Measurements from ENCODE around the gene SSBP3. TPM values are rescaled to one million over a fixed set of nuclear protein-coding genes. Genes with fewer than 3 reads are reported as not detected.
A peak's percentile ranks its signal among the peaks of the same experiment; 100 is the strongest.
"Not testable (repeated sequence)": the region's sequence is repeated elsewhere in the genome, so short reads cannot be mapped to it uniquely, and the experiment has no call there.

The SSBP3 gene
- total RNA-seq, 1 donor from 2014 or later, result 84.1 TPM

DNA sequence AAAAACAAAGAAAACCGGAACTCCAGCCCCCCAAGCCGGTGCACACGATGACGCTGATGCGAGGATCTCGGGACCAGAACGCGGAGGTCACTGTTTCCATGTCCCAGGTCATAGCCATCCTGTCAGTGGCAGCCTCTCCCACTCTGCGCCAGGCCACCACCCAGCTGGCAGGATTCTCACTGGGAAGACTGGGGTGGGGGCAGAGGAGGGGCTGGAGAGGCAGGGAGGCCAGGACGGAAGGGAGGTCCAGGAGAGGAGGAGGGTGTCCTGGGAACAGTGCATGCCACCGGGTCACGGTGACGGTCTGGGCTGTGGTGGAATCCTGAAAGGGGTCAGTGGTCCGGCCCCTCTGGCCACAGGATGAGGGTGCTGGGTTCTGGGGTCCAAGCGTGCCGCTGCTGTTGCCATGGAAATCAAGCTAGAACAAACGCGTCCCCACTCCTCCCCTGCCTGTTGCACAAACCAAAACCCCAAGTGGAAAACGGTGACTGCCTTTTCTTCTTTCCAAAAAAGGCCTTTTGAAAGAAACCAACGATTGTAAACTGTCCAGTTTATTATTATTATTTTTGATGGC, 180.1 kb downstream of the SSBP3 start:
- Mint-ChIP-seq H3K27me3 (no peaks in the 10 kb centered on the region), H3K27ac (peak overlapping the region; percentile 31), H3K36me3 (ENCODE audit: low read depth) (peaks cover 37% of the 10 kb centered on the region), H3K4me3 (no peak overlapping the region), H3K4me1 (peaks cover 25% of the 10 kb centered on the region), H3K9me3 (no peaks in the 10 kb centered on the region)
- no peak for DNase-seq
- intact Hi-C loops (cut with micrococcal nuclease), result no loop called here

DNA sequence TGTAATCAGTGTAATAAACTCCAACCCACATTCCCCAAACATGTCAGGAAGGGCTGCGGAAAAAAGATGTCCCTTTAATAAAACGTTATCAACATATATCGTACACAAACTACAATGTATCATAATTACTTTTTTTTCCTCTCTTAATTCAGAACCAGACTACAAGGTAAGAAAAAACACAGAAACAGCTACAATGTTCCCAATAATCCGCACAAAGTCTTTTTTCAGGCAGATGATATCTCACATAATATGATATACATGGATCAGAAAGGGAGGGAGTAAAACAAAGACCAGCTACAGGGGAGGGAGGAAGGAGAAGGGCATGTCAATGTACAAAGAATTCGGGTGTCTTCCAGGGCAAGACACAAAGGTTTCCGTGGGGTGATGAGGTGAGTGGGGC, 180.8 kb downstream of the SSBP3 start:
- Mint-ChIP-seq H3K36me3 (ENCODE audit: low read depth) (peaks cover 33% of the 10 kb centered on the region), H3K9me3 (no peaks in the 10 kb centered on the region), H3K4me3 (no peak overlapping the region), H3K27me3 (no peaks in the 10 kb centered on the region), H3K27ac (peak overlapping the region; percentile 31), H3K4me1 (peaks cover 18% of the 10 kb centered on the region)
- intact Hi-C loops (cut with micrococcal nuclease), result no loop called here
- no peak for DNase-seq

DNA sequence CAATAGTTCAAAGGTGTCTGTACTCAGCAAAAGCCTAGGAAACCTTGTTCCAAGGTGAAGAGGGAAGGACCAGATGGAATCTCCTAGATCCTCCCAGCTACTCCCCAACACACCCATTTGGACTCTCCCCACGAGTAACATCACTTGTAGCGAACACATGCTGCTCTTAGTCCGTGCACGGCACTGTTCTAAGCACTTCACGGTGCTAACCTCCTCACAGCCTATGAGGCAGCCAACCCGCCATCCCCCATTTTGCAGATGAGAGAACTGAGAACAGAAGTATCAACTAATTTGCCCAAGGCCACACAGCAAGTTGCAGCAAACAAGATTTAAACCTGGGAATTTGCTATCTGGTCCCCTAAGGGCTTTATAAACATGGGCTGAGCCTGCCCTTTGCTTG, 182.0 kb downstream of the SSBP3 start:
- Mint-ChIP-seq H3K4me1 (peaks cover 10% of the 10 kb centered on the region), H3K36me3 (ENCODE audit: low read depth) (peaks cover 33% of the 10 kb centered on the region), H3K9me3 (no peaks in the 10 kb centered on the region), H3K27me3 (no peaks in the 10 kb centered on the region), H3K27ac (no peak overlapping the region), H3K4me3 (no peak overlapping the region)
- intact Hi-C loops (cut with micrococcal nuclease), result no loop called here
- no peak for DNase-seq

GRCh38 chr1:54223441-54224202, 182.6 kb downstream of the SSBP3 start:
- peaks cover 34% of the 10 kb centered on the region for H3K36me3 Mint-ChIP-seq (ENCODE audit: low read depth)
- H3K4me3 Mint-ChIP-seq, result no peak overlapping the region
- no peaks in the 10 kb centered on the region for H3K9me3 Mint-ChIP-seq
- H3K4me1 Mint-ChIP-seq, result peaks cover 9% of the 10 kb centered on the region
- H3K27me3 Mint-ChIP-seq, result no peaks in the 10 kb centered on the region
- DNase-seq, result no peak
- H3K27ac Mint-ChIP-seq, result no peak overlapping the region
- intact Hi-C loops (cut with micrococcal nuclease), result no loop called here

GRCh38 chr1:54222711-54223110, 183.5 kb downstream of the SSBP3 start:
- DNase-seq, result no peak
- H3K9me3 Mint-ChIP-seq, result no peaks in the 10 kb centered on the region
- no peak overlapping the region for H3K27ac Mint-ChIP-seq
- no peak overlapping the region for H3K4me3 Mint-ChIP-seq
- intact Hi-C loops (cut with micrococcal nuclease), result no loop called here
- H3K27me3 Mint-ChIP-seq, result no peaks in the 10 kb centered on the region
- peaks cover 6% of the 10 kb centered on the region for H3K4me1 Mint-ChIP-seq
- peaks cover 36% of the 10 kb centered on the region for H3K36me3 Mint-ChIP-seq (ENCODE audit: low read depth)

DNA sequence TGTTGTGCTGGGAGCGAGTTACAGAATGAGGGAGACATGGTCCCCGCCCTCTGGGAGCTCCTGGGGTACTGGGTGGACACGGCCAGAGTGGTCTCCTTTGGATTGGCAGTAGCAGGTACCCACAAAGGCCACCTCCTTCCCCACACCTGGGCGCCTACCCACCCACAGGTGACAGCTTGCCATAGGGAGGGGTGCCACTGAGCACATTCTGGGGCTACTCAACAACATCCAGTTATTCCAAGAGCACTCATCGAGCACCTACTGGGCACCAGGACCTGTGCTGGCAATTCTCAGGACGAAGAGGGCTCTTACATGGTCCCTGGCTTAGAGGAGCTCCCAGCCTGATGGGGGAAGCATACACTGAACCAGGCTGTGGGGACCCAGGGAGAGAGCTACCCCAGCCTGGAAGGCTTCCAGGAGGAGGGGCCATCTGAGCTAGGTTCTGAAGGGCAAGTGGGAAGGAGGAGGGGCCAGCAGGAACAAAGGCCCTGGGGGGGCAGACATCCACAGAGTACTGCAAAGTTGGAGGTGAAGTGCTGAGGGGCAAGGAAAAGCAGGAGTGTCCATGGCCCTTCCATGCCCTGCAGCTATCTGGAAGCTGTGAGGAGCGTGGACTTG, 184.2 kb downstream of the SSBP3 start:
- peak overlapping the region; percentile 21 for H3K27ac Mint-ChIP-seq
- H3K4me1 Mint-ChIP-seq, result peaks cover 9% of the 10 kb centered on the region
- no peak overlapping the region for H3K4me3 Mint-ChIP-seq
- H3K36me3 Mint-ChIP-seq (ENCODE audit: low read depth), result peaks cover 39% of the 10 kb centered on the region
- DNase-seq, result no peak
- H3K9me3 Mint-ChIP-seq, result no peaks in the 10 kb centered on the region
- no peaks in the 10 kb centered on the region for H3K27me3 Mint-ChIP-seq
- intact Hi-C loops (cut with micrococcal nuclease), result no loop called here

DNA sequence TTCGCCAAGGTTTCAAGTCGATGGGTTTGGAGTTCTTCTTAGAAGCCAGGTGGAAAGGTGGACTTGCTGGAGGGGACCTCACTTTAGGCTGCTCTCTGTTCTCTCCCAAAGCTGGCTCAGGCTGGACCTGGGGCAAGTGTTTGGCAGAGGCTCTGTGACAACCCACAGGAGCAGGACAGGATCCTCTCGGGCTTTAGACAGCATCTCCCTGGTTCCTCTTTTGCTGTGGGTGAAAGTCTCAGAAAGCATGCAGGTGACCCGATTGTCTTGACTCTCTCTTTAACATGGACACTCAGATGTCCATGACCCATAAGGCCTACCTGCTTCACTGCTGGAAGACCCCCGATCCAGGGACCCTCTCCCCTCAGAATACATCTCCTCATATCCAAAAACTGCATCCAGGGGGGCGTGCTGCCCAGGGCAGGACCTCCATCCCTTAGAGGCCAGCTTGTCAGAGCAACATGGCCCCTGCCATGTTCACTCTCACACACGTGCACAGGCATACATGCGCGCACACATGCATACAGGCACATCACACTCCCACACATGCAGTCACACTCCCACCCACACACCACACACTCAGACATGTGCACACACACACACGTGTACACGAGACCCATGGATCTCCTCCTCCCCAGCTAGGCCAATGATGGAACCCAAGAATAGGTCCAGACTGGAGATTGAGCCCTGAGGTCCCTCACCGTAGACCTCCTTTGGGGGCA, 184.9 kb downstream of the SSBP3 start:
- no peak overlapping the region for H3K27ac Mint-ChIP-seq
- H3K27me3 Mint-ChIP-seq, result no peaks in the 10 kb centered on the region
- H3K4me3 Mint-ChIP-seq, result no peak overlapping the region
- H3K9me3 Mint-ChIP-seq, result no peaks in the 10 kb centered on the region
- H3K36me3 Mint-ChIP-seq (ENCODE audit: low read depth), result peaks cover 43% of the 10 kb centered on the region
- intact Hi-C loops (cut with micrococcal nuclease), result no loop called here
- H3K4me1 Mint-ChIP-seq, result peaks cover 9% of the 10 kb centered on the region
- DNase-seq, result no peak

- Mint-ChIP-seq H3K36me3 (ENCODE audit: low read depth) (peaks cover 48% of the 10 kb centered on the region), H3K27me3 (no peaks in the 10 kb centered on the region), H3K9me3 (no peaks in the 10 kb centered on the region), H3K27ac (peak overlapping the region; percentile 53), H3K4me3 (no peak overlapping the region), H3K4me1 (peaks cover 9% of the 10 kb centered on the region)
- intact Hi-C loops (cut with micrococcal nuclease), result no loop called here
- DNase-seq, result no peak
Observed at GRCh38 chr1:54220004-54220811, 186.0 kb downstream of the SSBP3 start.

- no peaks in the 10 kb centered on the region for H3K27me3 Mint-ChIP-seq
- H3K4me3 Mint-ChIP-seq, result no peak overlapping the region
- peak overlapping the region; percentile 23 for H3K27ac Mint-ChIP-seq
- peaks cover 9% of the 10 kb centered on the region for H3K4me1 Mint-ChIP-seq
- H3K9me3 Mint-ChIP-seq, result no peaks in the 10 kb centered on the region
- DNase-seq, result no peak
- intact Hi-C loops (cut with micrococcal nuclease), result no loop called here
- H3K36me3 Mint-ChIP-seq (ENCODE audit: low read depth), result peaks cover 49% of the 10 kb centered on the region
Observed at GRCh38 chr1:54219688-54220003, 186.5 kb downstream of the SSBP3 start.

GRCh38 chr1:54218883-54219687, 187.1 kb downstream of the SSBP3 start:
- Mint-ChIP-seq H3K4me3 (no peak overlapping the region), H3K36me3 (ENCODE audit: low read depth) (peaks cover 52% of the 10 kb centered on the region), H3K27me3 (no peaks in the 10 kb centered on the region), H3K4me1 (peaks cover 9% of the 10 kb centered on the region), H3K27ac (peak overlapping the region; percentile 62), H3K9me3 (no peaks in the 10 kb centered on the region)
- no peak for DNase-seq
- intact Hi-C loops (cut with micrococcal nuclease), result no loop called here

GRCh38 chr1:54215523-54215922, 190.7 kb downstream of the SSBP3 start:
- Mint-ChIP-seq H3K36me3 (ENCODE audit: low read depth) (peaks cover 75% of the 10 kb centered on the region), H3K4me1 (peaks cover 7% of the 10 kb centered on the region), H3K27me3 (no peaks in the 10 kb centered on the region), H3K9me3 (no peaks in the 10 kb centered on the region), H3K27ac (no peak overlapping the region), H3K4me3 (no peak overlapping the region)
- DNase-seq, result no peak
- intact Hi-C loops (cut with micrococcal nuclease), result no loop called here

DNA sequence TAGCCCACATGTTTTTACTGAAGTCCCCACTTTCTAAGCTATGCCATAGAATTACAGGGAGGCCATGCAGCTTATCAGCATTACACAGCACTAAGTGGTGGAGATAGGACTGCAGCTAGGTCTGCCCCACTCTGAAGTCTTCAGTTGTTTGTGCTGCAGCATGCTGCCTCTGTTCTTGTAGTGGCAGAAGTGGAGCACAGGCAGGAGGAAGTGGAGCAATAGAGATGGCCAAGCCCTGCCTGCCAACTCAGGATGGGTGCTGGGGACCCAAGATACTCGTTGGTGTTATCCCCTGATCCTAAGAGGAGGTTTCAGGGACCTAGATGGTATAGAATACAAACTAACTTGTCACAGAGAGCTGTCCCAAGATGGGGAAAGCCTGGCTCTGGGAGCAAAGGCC, 193.3 kb downstream of the SSBP3 start:
- Mint-ChIP-seq H3K27ac (no peak overlapping the region), H3K4me3 (no peak overlapping the region), H3K27me3 (no peaks in the 10 kb centered on the region), H3K4me1 (peaks cover 7% of the 10 kb centered on the region), H3K9me3 (no peaks in the 10 kb centered on the region), H3K36me3 (ENCODE audit: low read depth) (peaks cover 82% of the 10 kb centered on the region)
- intact Hi-C loops (cut with micrococcal nuclease), result no loop called here
- no peak for DNase-seq

GRCh38 chr1:54207896-54208295, 198.3 kb downstream of the SSBP3 start:
- H3K4me3 Mint-ChIP-seq; DNase-seq; intact Hi-C loops (cut with micrococcal nuclease); H3K27me3 Mint-ChIP-seq; H3K27ac Mint-ChIP-seq; H3K9me3 Mint-ChIP-seq: not testable (repeated sequence)
- Mint-ChIP-seq H3K36me3 (ENCODE audit: low read depth) (peaks cover 72% of the 10 kb centered on the region), H3K4me1 (peaks cover 11% of the 10 kb centered on the region)
